Measurements from ENCODE around the gene SCARF2. TPM values are rescaled to one million over a fixed set of nuclear protein-coding genes. Genes with fewer than 3 reads are reported as not detected.

The SCARF2 gene
- total and polyA plus RNA-seq, 2 of the 13 experiments (the other 11 are each of a cell fraction or from before 2014, with no cell fraction given), result 3.3 to 6.2 TPM

GRCh38 chr22:20430720-20431510 is 6.7 kb downstream of the SCARF2 start (continued):
- TF ChIP-seq ZHX1 (CRISPR knock-in tag; IDR thresholded peaks at IDR 0.05; ENCODE audit: low read depth) (peak; percentile 73), LRRFIP1 (CRISPR knock-in tag; conservative IDR thresholded peaks at IDR 0.05) (no peak), NCOA2 (CRISPR knock-in tag; IDR thresholded peaks at IDR 0.05) (no peak), ZNF10 (CRISPR knock-in tag; IDR thresholded peaks at IDR 0.05; ENCODE audit: borderline replicate concordance, low read depth) (no peak), HOXA3 (CRISPR knock-in tag; IDR thresholded peaks at IDR 0.05) (peak; percentile 58), ZBTB33 (CRISPR knock-in tag; IDR thresholded peaks at IDR 0.05) (peak; percentile 89), HBP1 (CRISPR knock-in tag; IDR thresholded peaks at IDR 0.05; ENCODE audit: low read depth) (no peak), MTA1 (CRISPR knock-in tag; IDR thresholded peaks at IDR 0.05; ENCODE audit: borderline replicate concordance) (no peak), ZNF660 (CRISPR knock-in tag; IDR thresholded peaks at IDR 0.05; ENCODE audit: borderline replicate concordance, low read depth) (no peak)

All from HepG2 (cell line).